ENCODE results near the gene SNTA1.

DNA sequence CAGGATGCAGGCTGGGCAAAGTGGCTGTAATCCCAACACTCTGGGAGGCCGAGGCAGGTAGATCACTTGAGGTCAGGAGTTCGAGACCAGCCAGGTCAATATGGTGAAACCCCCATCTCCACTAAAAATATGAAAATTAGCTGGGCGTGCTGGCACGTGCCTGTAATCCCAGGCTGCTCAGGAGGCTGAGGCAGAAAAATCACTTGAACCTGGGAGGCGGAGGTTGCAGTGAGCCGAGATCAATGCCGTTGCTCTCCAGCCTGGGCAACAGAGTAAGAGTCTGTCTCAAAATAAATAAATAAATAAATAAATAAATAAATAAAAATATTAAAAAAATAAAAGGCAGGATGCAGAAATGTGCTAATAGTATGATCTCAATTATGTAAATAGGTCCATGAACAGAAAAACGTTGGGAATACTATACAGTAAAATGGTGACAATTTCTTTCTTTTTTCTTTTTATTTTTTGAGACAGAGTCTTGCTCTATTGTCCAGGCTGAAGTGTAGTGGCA, 37.9 kb upstream of the SNTA1 start:
- TF ChIP-seq CTCF (conservative IDR thresholded peaks at IDR 0.05; ENCODE audit: low read length) (no peak), EZH2phosphoT487 (IDR thresholded peaks at IDR 0.05; ENCODE audit: borderline replicate concordance, low read depth, low read length) (no peak)

Measured in OCI-LY7 (cell line).